Measurements from ENCODE around the gene CDKN2AIP.
A peak's percentile ranks its signal among the peaks of the same experiment; 100 is the strongest.

The CDKN2AIP gene

GRCh38 chr4:183469936-183470335, 25.5 kb downstream of the CDKN2AIP start:
- H3K4ac ChIP-seq (ENCODE audit: low read length): no peak overlapping the region
- WGBS, 2 donors (ENCODE audit: extremely low coverage in 2 of 2, insufficient read length in 2 of 2, insufficient replicate concordance in 1 of 2): no CpG with 5 or more reads among the region's 2 CpGs
- no peaks in the 10 kb centered on the region for H3K79me1 ChIP-seq (ENCODE audit: low read depth, low read length)
- no peak overlapping the region for H3K14ac ChIP-seq (ENCODE audit: low read length)
- H3K4me2 ChIP-seq (ENCODE audit: insufficient read depth, low read length, poor library complexity, severe bottlenecking): no peak overlapping the region
- no peak overlapping the region for H3K9ac ChIP-seq (ENCODE audit: low read depth, low read length, poor library complexity)
- H3K4me1 ChIP-seq (ENCODE audit: control insufficient read depth in 2 of 2, insufficient read depth in 1 of 2, low read depth in 1 of 2, low read length in 2 of 2): no peaks in the 10 kb centered on the region
- no peak overlapping the region for H3K23ac ChIP-seq (ENCODE audit: low read depth, low read length, poor library complexity)
- H4K91ac ChIP-seq (ENCODE audit: low read depth, low read length, poor library complexity): no peak overlapping the region
- H3K27ac ChIP-seq (replicated peaks; ENCODE audit: low read length): no peak overlapping the region
- no peak overlapping the region for H2AFZ ChIP-seq (ENCODE audit: low read length)
- no peak overlapping the region for H2AK5ac ChIP-seq (ENCODE audit: low read depth, low read length)
- H2BK12ac ChIP-seq (ENCODE audit: low read length): no peak overlapping the region
- H2BK120ac ChIP-seq (ENCODE audit: low read depth, low read length): no peak overlapping the region
- no peak overlapping the region for H2BK5ac ChIP-seq (ENCODE audit: low read length)
- no peak overlapping the region for H3K4me3 ChIP-seq (ENCODE audit: low read length in 2 of 2)
- H3K9me3 ChIP-seq (replicated peaks in 1 of 2; ENCODE audit: control insufficient read depth in 2 of 2, insufficient read depth in 1 of 2, low read depth in 1 of 2, low read length in 2 of 2): no peaks in the 10 kb centered on the region
- no peak for DNase-seq (ENCODE audit: low spot score)
- H4K8ac ChIP-seq (ENCODE audit: low read depth, low read length): no peak overlapping the region
- H3K18ac ChIP-seq (ENCODE audit: low read length): no peak overlapping the region
- H3K36me3 ChIP-seq (replicated peaks in 1 of 2; ENCODE audit: control insufficient read depth in 2 of 2, insufficient read depth in 2 of 2, low read length in 2 of 2): no peaks in the 10 kb centered on the region
- no peak overlapping the region for H2BK15ac ChIP-seq (ENCODE audit: low read length)
- H3K27me3 ChIP-seq (ENCODE audit: control insufficient read depth in 3 of 3, insufficient read depth in 3 of 3, low read depth in 1 of 3, low read length in 3 of 3): no peaks in the 10 kb centered on the region

GRCh38 chr4:183470821-183471220, 26.4 kb downstream of the CDKN2AIP start:
- no peak overlapping the region for H3K23ac ChIP-seq (ENCODE audit: low read depth, low read length, poor library complexity)
- no peak overlapping the region for H3K4me3 ChIP-seq (ENCODE audit: low read length in 2 of 2)
- no peak overlapping the region for H3K4ac ChIP-seq (ENCODE audit: low read length)
- H3K14ac ChIP-seq (ENCODE audit: low read length): no peak overlapping the region
- H2BK120ac ChIP-seq (ENCODE audit: low read depth, low read length): no peak overlapping the region
- H2BK5ac ChIP-seq (ENCODE audit: low read length): no peak overlapping the region
- H2BK12ac ChIP-seq (ENCODE audit: low read length): no peak overlapping the region
- H3K9me3 ChIP-seq (replicated peaks in 1 of 2; ENCODE audit: control insufficient read depth in 2 of 2, insufficient read depth in 1 of 2, low read depth in 1 of 2, low read length in 2 of 2): no peaks in the 10 kb centered on the region
- H2BK15ac ChIP-seq (ENCODE audit: low read length): no peak overlapping the region
- H4K8ac ChIP-seq (ENCODE audit: low read depth, low read length): no peak overlapping the region
- no peak overlapping the region for H2AFZ ChIP-seq (ENCODE audit: low read length)
- no peaks in the 10 kb centered on the region for H3K4me1 ChIP-seq (ENCODE audit: control insufficient read depth in 2 of 2, insufficient read depth in 1 of 2, low read depth in 1 of 2, low read length in 2 of 2)
- H3K27ac ChIP-seq (replicated peaks; ENCODE audit: low read length): no peak overlapping the region
- no CpG with 5 or more reads among the region's 4 CpGs for WGBS, 2 donors (ENCODE audit: extremely low coverage in 2 of 2, insufficient read length in 2 of 2, insufficient replicate concordance in 1 of 2)
- H3K79me1 ChIP-seq (ENCODE audit: low read depth, low read length): no peaks in the 10 kb centered on the region
- no peak overlapping the region for H2AK5ac ChIP-seq (ENCODE audit: low read depth, low read length)
- no peak overlapping the region for H3K18ac ChIP-seq (ENCODE audit: low read length)
- no peaks in the 10 kb centered on the region for H3K27me3 ChIP-seq (ENCODE audit: control insufficient read depth in 3 of 3, insufficient read depth in 3 of 3, low read depth in 1 of 3, low read length in 3 of 3)
- H3K9ac ChIP-seq (ENCODE audit: low read depth, low read length, poor library complexity): no peak overlapping the region
- no peak overlapping the region for H3K4me2 ChIP-seq (ENCODE audit: insufficient read depth, low read length, poor library complexity, severe bottlenecking)
- no peak for DNase-seq (ENCODE audit: low spot score)
- no peak overlapping the region for H4K91ac ChIP-seq (ENCODE audit: low read depth, low read length, poor library complexity)
- H3K36me3 ChIP-seq (replicated peaks in 1 of 2; ENCODE audit: control insufficient read depth in 2 of 2, insufficient read depth in 2 of 2, low read length in 2 of 2): no peaks in the 10 kb centered on the region

- Histone ChIP-seq H3K9me3 (replicated peaks in 1 of 2; ENCODE audit: control insufficient read depth in 2 of 2, insufficient read depth in 1 of 2, low read depth in 1 of 2, low read length in 2 of 2) (no peaks in the 10 kb centered on the region), H3K27ac (replicated peaks; ENCODE audit: low read length) (no peak overlapping the region), H2AK5ac (ENCODE audit: low read depth, low read length) (no peak overlapping the region), H4K8ac (ENCODE audit: low read depth, low read length) (no peak overlapping the region), H3K36me3 (replicated peaks in 1 of 2; ENCODE audit: control insufficient read depth in 2 of 2, insufficient read depth in 2 of 2, low read length in 2 of 2) (no peaks in the 10 kb centered on the region), H3K79me1 (ENCODE audit: low read depth, low read length) (no peaks in the 10 kb centered on the region), H2BK15ac (ENCODE audit: low read length) (no peak overlapping the region), H3K4ac (ENCODE audit: low read length) (no peak overlapping the region), H3K18ac (ENCODE audit: low read length) (no peak overlapping the region), H2BK12ac (ENCODE audit: low read length) (no peak overlapping the region), H2AFZ (ENCODE audit: low read length) (peak overlapping the region; percentile 9), H3K27me3 (ENCODE audit: control insufficient read depth in 3 of 3, insufficient read depth in 3 of 3, low read depth in 1 of 3, low read length in 3 of 3) (no peaks in the 10 kb centered on the region), H3K23ac (ENCODE audit: low read depth, low read length, poor library complexity) (no peak overlapping the region), H3K4me2 (ENCODE audit: insufficient read depth, low read length, poor library complexity, severe bottlenecking) (no peak overlapping the region), H2BK5ac (ENCODE audit: low read length) (no peak overlapping the region), H3K4me1 (ENCODE audit: control insufficient read depth in 2 of 2, insufficient read depth in 1 of 2, low read depth in 1 of 2, low read length in 2 of 2) (no peaks in the 10 kb centered on the region), H3K4me3 (ENCODE audit: low read length in 2 of 2) (no peak overlapping the region), H2BK120ac (ENCODE audit: low read depth, low read length) (no peak overlapping the region), H3K14ac (ENCODE audit: low read length) (no peak overlapping the region), H3K9ac (ENCODE audit: low read depth, low read length, poor library complexity) (no peak overlapping the region), H4K91ac (ENCODE audit: low read depth, low read length, poor library complexity) (no peak overlapping the region)
- 100% methylated on average over 3 of the region's 12 CpGs; no CpG with 5 or more reads in 1 of the 2 donors for WGBS, 2 donors (ENCODE audit: extremely low coverage in 2 of 2, insufficient read length in 2 of 2, insufficient replicate concordance in 1 of 2)
- peak; percentile 76 for DNase-seq (ENCODE audit: low spot score)
Measured at GRCh38 chr4:183471946-183472708, 27.7 kb downstream of the CDKN2AIP start.

- Histone ChIP-seq H3K27me3 (ENCODE audit: control insufficient read depth in 3 of 3, insufficient read depth in 3 of 3, low read depth in 1 of 3, low read length in 3 of 3) (no peaks in the 10 kb centered on the region), H3K79me1 (ENCODE audit: low read depth, low read length) (no peaks in the 10 kb centered on the region), H3K4me2 (ENCODE audit: insufficient read depth, low read length, poor library complexity, severe bottlenecking) (no peak overlapping the region), H2BK120ac (ENCODE audit: low read depth, low read length) (no peak overlapping the region), H2BK5ac (ENCODE audit: low read length) (no peak overlapping the region), H2AFZ (ENCODE audit: low read length) (no peak overlapping the region), H3K14ac (ENCODE audit: low read length) (no peak overlapping the region), H4K8ac (ENCODE audit: low read depth, low read length) (no peak overlapping the region), H3K18ac (ENCODE audit: low read length) (no peak overlapping the region), H3K9me3 (replicated peaks in 1 of 2; ENCODE audit: control insufficient read depth in 2 of 2, insufficient read depth in 1 of 2, low read depth in 1 of 2, low read length in 2 of 2) (no peaks in the 10 kb centered on the region), H3K4me1 (ENCODE audit: control insufficient read depth in 2 of 2, insufficient read depth in 1 of 2, low read depth in 1 of 2, low read length in 2 of 2) (no peaks in the 10 kb centered on the region), H3K9ac (ENCODE audit: low read depth, low read length, poor library complexity) (no peak overlapping the region), H3K23ac (ENCODE audit: low read depth, low read length, poor library complexity) (no peak overlapping the region), H2AK5ac (ENCODE audit: low read depth, low read length) (no peak overlapping the region), H3K4ac (ENCODE audit: low read length) (no peak overlapping the region), H3K4me3 (ENCODE audit: low read length in 2 of 2) (no peak overlapping the region), H3K36me3 (replicated peaks in 1 of 2; ENCODE audit: control insufficient read depth in 2 of 2, insufficient read depth in 2 of 2, low read length in 2 of 2) (no peaks in the 10 kb centered on the region), H4K91ac (ENCODE audit: low read depth, low read length, poor library complexity) (no peak overlapping the region), H2BK15ac (ENCODE audit: low read length) (no peak overlapping the region), H3K27ac (replicated peaks; ENCODE audit: low read length) (no peak overlapping the region), H2BK12ac (ENCODE audit: low read length) (no peak overlapping the region)
- no CpG with 5 or more reads among the region's 5 CpGs for WGBS, 2 donors (ENCODE audit: extremely low coverage in 2 of 2, insufficient read length in 2 of 2, insufficient replicate concordance in 1 of 2)
- no peak for DNase-seq (ENCODE audit: low spot score)
Measured at GRCh38 chr4:183478123-183478522, 33.7 kb downstream of the CDKN2AIP start.

Data from neuronal stem cell (in vitro differentiated cells).